ENCODE measurements around the gene CNTNAP2. TPM values are rescaled to one million over a fixed set of nuclear protein-coding genes. Genes with fewer than 3 reads are reported as not detected.

Gene CNTNAP2
- total and polyA plus RNA-seq, 2 of the 13 experiments (the other 11 are each of a cell fraction or from before 2014, with no cell fraction given), result 0.40 to 0.42 TPM

DNA sequence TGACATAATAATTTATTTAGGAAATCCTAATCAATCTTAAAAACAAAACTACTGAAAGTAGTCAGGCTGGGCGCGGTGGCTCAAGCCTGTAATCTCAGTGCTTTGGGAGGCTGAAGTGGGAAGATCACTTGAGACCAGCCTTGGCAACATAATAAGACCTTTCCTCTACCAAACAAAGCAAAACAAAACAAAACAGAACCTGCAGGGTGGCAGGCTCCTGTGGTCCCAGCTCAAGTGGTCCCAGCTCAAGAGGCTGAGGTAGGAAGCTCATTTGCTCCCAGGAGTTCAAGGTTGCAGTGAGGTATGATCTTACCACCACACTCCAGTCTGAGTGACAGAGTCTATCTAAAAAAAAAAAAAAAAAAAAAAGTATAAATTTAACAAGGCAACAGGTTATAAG is 748.0 kb downstream of the CNTNAP2 start:
- POLR2A ChIA-PET, result no interaction called here

More for the DNA sequence above, 748.0 kb downstream of the CNTNAP2 start:
- Histone ChIP-seq H2AFZ (ENCODE audit: low read length) (no peak overlapping the region), H4K20me1 (ENCODE audit: insufficient read depth, low read length) (no peaks in the 10 kb centered on the region), H3K36me3 (replicated peaks in 1 of 2; ENCODE audit: control insufficient read depth in 1 of 2, insufficient read depth in 2 of 2, low read length in 2 of 2) (no peaks in the 10 kb centered on the region), H3K9ac (ENCODE audit: insufficient read depth, low read depth, low read length) (no peak overlapping the region), H3K4me2 (ENCODE audit: low read depth, low read length) (no peak overlapping the region), H3K4me1 (ENCODE audit: insufficient read depth, low read length) (no peaks in the 10 kb centered on the region), H3K9me3 (ENCODE audit: low read length) (peaks cover 82% of the 10 kb centered on the region), H3K27ac (ENCODE audit: extremely low read length, insufficient read depth, low read length) (no peak overlapping the region), H3K27me3 (ENCODE audit: control insufficient read depth in 1 of 2, insufficient read depth in 2 of 2, low read length in 2 of 2) (no peaks in the 10 kb centered on the region), H3K79me2 (ENCODE audit: insufficient read depth, low read length) (no peaks in the 10 kb centered on the region), H3K4me3 (replicated peaks in 1 of 3; ENCODE audit: insufficient read depth in 1 of 3, low read depth in 2 of 3, low read length in 3 of 3) (no peak overlapping the region)
- DNase-seq (ENCODE audit: low spot score), result no peak
- in situ Hi-C loops (cut with HindIII; ENCODE audit: extremely low pct_ligation_motif_present, low pct_unique_long_range_greater_than_20kb) (no loop called here), intact Hi-C loops (cut with micrococcal nuclease; ENCODE audit: unreplicated experiment) (no loop called here)
- FAIRE-seq, result no peak
- no peak for ATAC-seq
- CTCF ChIA-PET (ENCODE audit: low intra/inter-chr PET ratio, low total read pairs), result no interaction called here
- TF ChIP-seq ZNF615 (CRISPR knock-in tag; IDR thresholded peaks at IDR 0.05; ENCODE audit: borderline replicate concordance) (no peak), HCFC1 (IDR thresholded peaks at IDR 0.05; ENCODE audit: low read depth, low read length) (no peak), ZBTB7B (CRISPR knock-in tag; IDR thresholded peaks at IDR 0.05) (no peak), JUNB (CRISPR knock-in tag; IDR thresholded peaks at IDR 0.05; ENCODE audit: borderline replicate concordance) (no peak), ZNF766 (CRISPR knock-in tag; IDR thresholded peaks at IDR 0.05; ENCODE audit: borderline replicate concordance) (no peak), KLF15 (CRISPR knock-in tag; IDR thresholded peaks at IDR 0.05; ENCODE audit: borderline replicate concordance) (no peak), POLR2AphosphoS5 (IDR thresholded peaks at IDR 0.05; ENCODE audit: low read depth, low read length) (no peak), MXI1 (IDR thresholded peaks at IDR 0.05; ENCODE audit: borderline replicate concordance, low read depth, low read length) (no peak), POGZ (CRISPR knock-in tag; IDR thresholded peaks at IDR 0.05) (no peak), NR2F2 (IDR thresholded peaks at IDR 0.05; ENCODE audit: borderline replicate concordance, low read depth) (no peak)
- TF ChIP-seq, protein P1, sequence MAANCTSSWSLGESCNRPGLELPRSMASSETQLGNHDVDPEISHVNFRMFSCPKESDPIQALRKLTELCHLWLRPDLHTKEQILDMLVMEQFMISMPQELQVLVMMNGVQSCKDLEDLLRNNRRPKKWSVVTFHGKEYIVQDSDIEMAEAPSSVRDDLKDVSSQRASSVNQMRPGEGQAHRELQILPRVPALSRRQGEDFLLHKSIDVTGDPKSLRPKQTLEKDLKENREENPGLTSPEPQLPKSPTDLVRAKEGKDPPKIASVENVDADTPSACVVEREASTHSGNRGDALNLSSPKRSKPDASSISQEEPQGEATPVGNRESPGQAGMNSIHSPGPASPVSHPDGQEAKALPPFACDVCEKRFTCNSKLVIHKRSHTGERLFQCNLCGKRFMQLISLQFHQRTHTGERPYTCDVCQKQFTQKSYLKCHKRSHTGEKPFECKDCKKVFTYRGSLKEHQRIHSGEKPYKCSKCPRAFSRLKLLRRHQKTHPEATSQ (CRISPR knock-in tag; IDR thresholded peaks at IDR 0.05; ENCODE audit: borderline replicate concordance), result no peak
- TF ChIP-seq, protein P2, sequence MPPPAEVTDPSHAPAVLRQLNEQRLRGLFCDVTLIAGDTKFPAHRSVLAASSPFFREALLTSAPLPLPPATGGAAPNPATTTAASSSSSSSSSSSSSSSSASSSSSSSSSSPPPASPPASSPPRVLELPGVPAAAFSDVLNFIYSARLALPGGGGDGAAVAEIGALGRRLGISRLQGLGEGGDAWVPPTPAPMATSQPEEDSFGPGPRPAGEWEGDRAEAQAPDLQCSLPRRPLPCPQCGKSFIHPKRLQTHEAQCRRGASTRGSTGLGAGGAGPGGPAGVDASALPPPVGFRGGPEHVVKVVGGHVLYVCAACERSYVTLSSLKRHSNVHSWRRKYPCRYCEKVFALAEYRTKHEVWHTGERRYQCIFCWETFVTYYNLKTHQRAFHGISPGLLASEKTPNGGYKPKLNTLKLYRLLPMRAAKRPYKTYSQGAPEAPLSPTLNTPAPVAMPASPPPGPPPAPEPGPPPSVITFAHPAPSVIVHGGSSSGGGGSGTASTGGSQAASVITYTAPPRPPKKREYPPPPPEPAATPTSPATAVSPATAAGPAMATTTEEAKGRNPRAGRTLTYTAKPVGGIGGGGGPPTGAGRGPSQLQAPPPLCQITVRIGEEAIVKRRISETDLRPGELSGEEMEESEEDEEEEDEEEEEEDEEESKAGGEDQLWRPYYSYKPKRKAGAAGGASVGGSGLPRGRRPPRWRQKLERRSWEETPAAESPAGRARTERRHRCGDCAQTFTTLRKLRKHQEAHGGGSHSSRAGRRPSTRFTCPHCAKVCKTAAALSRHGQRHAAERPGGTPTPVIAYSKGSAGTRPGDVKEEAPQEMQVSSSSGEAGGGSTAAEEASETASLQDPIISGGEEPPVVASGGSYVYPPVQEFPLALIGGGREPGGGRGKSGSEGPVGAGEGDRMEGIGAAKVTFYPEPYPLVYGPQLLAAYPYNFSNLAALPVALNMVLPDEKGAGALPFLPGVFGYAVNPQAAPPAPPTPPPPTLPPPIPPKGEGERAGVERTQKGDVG (CRISPR knock-in tag; IDR thresholded peaks at IDR 0.05; ENCODE audit: borderline replicate concordance), result no peak
- TF ChIP-seq, protein P3, sequence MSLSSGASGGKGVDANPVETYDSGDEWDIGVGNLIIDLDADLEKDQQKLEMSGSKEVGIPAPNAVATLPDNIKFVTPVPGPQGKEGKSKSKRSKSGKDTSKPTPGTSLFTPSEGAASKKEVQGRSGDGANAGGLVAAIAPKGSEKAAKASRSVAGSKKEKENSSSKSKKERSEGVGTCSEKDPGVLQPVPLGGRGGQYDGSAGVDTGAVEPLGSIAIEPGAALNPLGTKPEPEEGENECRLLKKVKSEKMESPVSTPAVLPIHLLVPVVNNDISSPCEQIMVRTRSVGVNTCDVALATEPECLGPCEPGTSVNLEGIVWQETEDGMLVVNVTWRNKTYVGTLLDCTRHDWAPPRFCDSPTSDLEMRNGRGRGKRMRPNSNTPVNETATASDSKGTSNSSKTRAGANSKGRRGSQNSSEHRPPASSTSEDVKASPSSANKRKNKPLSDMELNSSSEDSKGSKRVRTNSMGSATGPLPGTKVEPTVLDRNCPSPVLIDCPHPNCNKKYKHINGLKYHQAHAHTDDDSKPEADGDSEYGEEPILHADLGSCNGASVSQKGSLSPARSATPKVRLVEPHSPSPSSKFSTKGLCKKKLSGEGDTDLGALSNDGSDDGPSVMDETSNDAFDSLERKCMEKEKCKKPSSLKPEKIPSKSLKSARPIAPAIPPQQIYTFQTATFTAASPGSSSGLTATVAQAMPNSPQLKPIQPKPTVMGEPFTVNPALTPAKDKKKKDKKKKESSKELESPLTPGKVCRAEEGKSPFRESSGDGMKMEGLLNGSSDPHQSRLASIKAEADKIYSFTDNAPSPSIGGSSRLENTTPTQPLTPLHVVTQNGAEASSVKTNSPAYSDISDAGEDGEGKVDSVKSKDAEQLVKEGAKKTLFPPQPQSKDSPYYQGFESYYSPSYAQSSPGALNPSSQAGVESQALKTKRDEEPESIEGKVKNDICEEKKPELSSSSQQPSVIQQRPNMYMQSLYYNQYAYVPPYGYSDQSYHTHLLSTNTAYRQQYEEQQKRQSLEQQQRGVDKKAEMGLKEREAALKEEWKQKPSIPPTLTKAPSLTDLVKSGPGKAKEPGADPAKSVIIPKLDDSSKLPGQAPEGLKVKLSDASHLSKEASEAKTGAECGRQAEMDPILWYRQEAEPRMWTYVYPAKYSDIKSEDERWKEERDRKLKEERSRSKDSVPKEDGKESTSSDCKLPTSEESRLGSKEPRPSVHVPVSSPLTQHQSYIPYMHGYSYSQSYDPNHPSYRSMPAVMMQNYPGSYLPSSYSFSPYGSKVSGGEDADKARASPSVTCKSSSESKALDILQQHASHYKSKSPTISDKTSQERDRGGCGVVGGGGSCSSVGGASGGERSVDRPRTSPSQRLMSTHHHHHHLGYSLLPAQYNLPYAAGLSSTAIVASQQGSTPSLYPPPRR (CRISPR knock-in tag; IDR thresholded peaks at IDR 0.05; ENCODE audit: borderline replicate concordance), result no peak
- TF ChIP-seq, protein P4, sequence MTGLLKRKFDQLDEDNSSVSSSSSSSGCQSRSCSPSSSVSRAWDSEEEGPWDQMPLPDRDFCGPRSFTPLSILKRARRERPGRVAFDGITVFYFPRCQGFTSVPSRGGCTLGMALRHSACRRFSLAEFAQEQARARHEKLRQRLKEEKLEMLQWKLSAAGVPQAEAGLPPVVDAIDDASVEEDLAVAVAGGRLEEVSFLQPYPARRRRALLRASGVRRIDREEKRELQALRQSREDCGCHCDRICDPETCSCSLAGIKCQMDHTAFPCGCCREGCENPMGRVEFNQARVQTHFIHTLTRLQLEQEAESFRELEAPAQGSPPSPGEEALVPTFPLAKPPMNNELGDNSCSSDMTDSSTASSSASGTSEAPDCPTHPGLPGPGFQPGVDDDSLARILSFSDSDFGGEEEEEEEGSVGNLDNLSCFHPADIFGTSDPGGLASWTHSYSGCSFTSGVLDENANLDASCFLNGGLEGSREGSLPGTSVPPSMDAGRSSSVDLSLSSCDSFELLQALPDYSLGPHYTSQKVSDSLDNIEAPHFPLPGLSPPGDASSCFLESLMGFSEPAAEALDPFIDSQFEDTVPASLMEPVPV (CRISPR knock-in tag; IDR thresholded peaks at IDR 0.05), result no peak
- no TSS peak for BruUV-seq (replicated peaks)
- WGBS (ENCODE audit: low lambda C conversion rate), result 46% methylated on average over 2 of the region's 2 CpGs
